Measurements from ENCODE around the gene CCDC78. TPM values are rescaled to one million over a fixed set of nuclear protein-coding genes. Genes with fewer than 3 reads are reported as not detected.
A peak's percentile ranks its signal among the peaks of the same experiment; 100 is the strongest.

CCDC78 gene
- total RNA-seq, 1 donor = 1.3 TPM

DNA sequence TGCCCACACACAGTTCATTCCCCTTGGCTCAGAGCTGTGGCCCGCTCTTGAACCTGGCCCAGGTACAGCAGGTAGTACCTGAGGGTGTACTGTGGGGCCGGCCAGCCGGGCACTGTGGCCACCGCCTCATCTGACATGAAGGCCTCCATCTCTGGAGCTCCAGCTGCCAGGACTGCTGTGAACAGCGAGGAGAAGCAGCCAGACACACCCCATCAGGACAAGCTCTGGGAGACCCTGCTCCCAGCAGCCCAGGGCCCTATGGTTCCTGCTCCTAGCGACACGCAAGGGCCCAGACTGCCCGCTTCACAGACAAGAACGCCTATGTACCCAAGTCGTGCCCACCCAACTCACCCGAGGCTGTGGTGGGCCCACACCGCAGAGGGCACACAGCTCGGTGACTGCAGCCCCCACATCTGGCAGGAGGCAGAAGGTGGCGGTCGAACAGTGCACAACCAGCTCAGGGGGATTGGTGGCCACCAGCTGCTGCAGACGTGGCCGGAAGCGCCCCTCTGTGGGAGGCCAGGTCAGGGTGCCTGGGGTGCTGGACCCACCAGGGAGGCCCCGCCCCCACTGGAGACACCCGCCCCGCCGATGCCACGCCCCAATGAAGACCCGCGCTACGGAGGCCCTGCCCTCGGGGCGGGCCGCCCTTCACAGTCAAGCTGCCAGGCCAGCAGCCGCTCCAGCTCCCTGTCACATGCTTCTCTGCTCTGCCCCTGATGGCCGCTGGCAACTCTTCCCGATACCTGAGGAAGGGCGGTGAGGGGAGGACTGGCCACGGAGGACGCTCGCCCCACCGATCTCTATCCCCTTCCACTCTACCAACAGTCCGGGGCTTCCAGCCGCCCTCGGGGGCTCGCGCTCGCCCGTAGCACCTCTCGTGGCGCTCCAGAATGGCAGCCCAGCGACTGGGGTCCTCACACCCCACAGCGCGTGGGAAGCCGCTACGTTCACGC, 47.1 kb downstream of the CCDC78 start:
- TF ChIP-seq, protein P1, sequence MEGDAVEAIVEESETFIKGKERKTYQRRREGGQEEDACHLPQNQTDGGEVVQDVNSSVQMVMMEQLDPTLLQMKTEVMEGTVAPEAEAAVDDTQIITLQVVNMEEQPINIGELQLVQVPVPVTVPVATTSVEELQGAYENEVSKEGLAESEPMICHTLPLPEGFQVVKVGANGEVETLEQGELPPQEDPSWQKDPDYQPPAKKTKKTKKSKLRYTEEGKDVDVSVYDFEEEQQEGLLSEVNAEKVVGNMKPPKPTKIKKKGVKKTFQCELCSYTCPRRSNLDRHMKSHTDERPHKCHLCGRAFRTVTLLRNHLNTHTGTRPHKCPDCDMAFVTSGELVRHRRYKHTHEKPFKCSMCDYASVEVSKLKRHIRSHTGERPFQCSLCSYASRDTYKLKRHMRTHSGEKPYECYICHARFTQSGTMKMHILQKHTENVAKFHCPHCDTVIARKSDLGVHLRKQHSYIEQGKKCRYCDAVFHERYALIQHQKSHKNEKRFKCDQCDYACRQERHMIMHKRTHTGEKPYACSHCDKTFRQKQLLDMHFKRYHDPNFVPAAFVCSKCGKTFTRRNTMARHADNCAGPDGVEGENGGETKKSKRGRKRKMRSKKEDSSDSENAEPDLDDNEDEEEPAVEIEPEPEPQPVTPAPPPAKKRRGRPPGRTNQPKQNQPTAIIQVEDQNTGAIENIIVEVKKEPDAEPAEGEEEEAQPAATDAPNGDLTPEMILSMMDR (IDR thresholded peaks at IDR 0.05; ENCODE audit: insufficient read depth, low read depth, low read length) = no peak
- H3K4me3 ChIP-seq (ENCODE audit: low read depth, low read length) = peak overlapping the region; percentile 67
- DNase-seq (ENCODE audit: low read depth) = peak; percentile 56

DNA sequence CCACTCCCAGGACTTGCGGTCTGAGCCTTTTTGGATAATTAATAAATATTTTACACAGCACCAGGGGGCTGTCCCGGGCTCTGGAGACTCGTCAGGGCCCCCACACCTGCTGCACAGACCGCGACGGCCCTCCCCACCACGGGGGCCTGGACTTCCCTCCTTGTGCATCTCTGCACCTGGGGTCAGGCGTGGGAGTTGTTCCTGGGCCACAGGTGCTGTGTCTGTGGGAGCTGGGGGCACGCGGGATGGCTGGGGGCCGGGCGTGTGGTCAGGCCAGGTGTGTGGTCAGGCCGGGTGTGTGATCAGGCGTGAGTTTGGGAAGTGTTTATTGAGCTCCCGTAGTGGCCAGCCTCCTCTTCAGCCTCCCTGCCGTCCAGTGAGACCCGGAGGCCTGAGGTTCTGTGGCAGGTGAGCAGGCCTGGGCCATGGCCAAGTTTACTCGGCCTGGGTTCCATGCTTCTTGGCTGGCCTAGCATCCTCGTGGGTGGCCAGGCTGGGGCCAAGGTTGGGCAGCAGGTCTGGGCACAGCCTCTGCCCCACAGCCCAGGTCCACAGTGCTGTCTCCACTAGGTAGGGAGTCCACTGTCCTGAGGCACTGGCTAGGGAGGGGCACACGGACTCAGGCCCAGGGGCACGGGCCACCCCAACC, 47.9 kb downstream of the CCDC78 start:
- no peak for DNase-seq (ENCODE audit: low read depth)
- H3K4me3 ChIP-seq (ENCODE audit: low read depth, low read length) = peak overlapping the region; percentile 67
- TF ChIP-seq, protein P1 (IDR thresholded peaks at IDR 0.05; ENCODE audit: insufficient read depth, low read depth, low read length) = no peak

DNA sequence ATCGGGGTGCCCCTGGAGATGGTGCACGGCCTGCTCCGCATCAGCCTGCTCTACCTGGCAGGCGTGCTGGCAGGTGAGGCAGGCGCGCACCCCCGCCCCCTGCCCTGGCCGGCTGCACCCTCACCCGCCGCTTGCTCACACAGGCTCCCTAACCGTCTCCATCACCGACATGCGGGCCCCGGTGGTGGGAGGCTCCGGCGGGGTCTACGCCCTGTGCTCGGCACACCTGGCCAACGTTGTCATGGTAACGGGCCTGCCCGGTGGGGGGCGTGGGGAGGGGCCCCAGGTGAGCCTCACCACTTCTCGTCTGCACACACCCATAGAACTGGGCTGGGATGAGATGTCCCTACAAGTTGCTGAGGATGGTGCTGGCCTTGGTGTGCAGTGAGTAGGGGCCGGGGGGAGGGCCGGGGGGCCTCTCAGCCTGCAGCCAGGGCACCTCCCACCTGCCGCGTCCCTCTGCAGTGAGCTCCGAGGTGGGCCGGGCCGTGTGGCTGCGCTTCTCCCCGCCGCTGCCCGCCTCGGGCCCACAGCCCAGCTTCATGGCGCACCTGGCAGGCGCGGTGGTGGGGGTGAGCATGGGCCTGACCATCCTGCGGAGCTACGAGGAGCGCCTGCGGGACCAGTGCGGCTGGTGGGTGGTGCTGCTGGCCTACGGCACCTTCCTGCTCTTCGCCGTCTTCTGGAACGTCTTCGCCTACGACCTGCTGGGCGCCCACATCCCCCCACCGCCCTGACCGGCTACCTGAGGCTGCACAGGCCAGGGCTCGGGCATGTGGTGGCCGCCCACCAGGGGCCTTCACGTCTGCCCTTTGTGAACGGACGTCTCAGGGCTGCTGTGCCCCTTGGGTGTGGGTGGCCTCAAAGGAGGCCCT, 48.7 kb downstream of the CCDC78 start:
- no peak for DNase-seq (ENCODE audit: low read depth)
- TF ChIP-seq, protein P1 (IDR thresholded peaks at IDR 0.05; ENCODE audit: insufficient read depth, low read depth, low read length) = no peak
- H3K4me3 ChIP-seq (ENCODE audit: low read depth, low read length) = no peak overlapping the region

DNA sequence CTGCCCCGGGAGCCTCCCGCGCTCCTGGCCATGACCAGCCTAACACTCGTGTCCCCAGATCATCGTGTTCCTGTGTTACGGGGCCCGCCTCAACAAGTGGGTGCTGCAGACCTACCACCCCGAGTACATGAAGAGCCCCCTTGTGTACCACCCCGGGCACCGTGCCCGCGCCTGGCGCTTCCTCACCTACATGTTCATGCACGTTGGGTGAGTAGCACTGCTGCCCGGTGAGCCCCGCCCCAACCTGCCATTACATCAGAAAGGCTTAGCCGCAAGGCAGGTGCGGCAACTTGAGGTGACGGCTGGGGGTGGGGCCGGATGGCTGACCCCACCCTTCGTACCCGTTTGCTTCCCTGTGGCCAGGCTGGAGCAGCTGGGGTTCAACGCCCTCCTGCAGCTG, 49.3 kb downstream of the CCDC78 start:
- no peak for DNase-seq (ENCODE audit: low read depth)
- TF ChIP-seq, protein P1 (IDR thresholded peaks at IDR 0.05; ENCODE audit: insufficient read depth, low read depth, low read length) = no peak
- H3K4me3 ChIP-seq (ENCODE audit: low read depth, low read length) = no peak overlapping the region

DNA sequence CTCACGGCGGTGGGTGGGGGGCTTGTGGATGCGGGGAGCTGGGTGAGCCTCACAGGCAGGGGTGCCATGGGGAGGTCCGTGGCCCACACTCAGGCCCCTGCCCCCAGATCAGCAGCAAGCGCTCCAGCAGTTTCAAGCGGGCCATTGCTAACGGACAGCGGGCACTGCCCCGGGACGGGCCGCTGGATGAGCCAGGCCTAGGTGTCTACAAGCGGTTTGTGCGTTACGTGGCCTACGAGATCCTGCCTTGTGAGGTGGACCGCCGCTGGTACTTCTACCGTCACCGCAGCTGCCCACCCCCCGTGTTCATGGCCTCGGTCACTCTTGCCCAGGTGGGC, 49.7 kb downstream of the CCDC78 start:
- no peak overlapping the region for H3K4me3 ChIP-seq (ENCODE audit: low read depth, low read length)
- TF ChIP-seq, protein P1 (IDR thresholded peaks at IDR 0.05; ENCODE audit: insufficient read depth, low read depth, low read length) = no peak
- DNase-seq (ENCODE audit: low read depth) = no peak

DNA sequence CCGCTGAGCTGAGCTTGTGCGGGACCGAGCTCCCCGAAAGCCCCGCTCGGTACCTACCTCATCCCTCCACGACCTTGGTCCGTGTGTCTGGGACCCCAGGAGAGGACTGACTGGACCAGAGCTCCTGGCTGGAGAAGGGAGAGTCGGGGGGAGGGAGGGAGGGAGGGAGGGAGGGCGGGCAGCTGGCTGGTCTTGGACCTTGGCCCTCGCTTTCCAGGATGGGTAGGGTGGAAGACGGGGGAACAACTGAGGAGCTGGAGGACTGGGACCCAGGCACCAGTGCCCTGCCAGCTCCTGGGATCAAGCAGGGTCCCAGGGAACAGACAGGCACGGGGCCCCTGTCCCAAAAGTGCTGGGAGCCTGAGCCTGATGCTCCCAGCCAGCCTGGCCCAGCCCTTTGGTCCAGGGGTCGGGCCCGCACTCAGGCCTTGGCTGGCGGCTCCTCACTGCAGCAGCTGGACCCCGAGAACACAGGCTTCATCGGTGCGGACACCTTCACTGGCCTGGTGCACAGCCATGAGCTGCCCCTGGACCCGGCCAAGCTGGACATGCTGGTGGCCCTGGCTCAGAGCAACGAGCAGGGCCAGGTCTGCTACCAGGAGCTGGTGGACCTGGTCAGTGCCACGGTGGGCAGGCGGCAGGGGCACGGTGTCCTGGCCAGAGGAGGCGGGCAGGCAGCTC, 50.2 kb downstream of the CCDC78 start:
- no peak for DNase-seq (ENCODE audit: low read depth)
- peak overlapping the region; percentile 52 for H3K4me3 ChIP-seq (ENCODE audit: low read depth, low read length)
- TF ChIP-seq, protein P1 (IDR thresholded peaks at IDR 0.05; ENCODE audit: insufficient read depth, low read depth, low read length) = no peak
